MM.1S (cell line): ENCODE data around the gene GIPC1.

Experiments
- CTCF ChIP-seq: fragments of 300-600 bp; sonication (generic); IDR thresholded peaks from 2 replicates; pipeline ENCODE4 v1.5.1; 2016; ENCODE audit warnings: antibody characterized with exemption, low read length, mixed read lengths
- EZH2phosphoT487 ChIP-seq: fragments of 300-600 bp; sonication (generic); IDR thresholded peaks from 2 replicates; pipeline ENCODE4 v1.6.1; 2018; ENCODE audit warnings: antibody characterized with exemption, low read length

DNA sequence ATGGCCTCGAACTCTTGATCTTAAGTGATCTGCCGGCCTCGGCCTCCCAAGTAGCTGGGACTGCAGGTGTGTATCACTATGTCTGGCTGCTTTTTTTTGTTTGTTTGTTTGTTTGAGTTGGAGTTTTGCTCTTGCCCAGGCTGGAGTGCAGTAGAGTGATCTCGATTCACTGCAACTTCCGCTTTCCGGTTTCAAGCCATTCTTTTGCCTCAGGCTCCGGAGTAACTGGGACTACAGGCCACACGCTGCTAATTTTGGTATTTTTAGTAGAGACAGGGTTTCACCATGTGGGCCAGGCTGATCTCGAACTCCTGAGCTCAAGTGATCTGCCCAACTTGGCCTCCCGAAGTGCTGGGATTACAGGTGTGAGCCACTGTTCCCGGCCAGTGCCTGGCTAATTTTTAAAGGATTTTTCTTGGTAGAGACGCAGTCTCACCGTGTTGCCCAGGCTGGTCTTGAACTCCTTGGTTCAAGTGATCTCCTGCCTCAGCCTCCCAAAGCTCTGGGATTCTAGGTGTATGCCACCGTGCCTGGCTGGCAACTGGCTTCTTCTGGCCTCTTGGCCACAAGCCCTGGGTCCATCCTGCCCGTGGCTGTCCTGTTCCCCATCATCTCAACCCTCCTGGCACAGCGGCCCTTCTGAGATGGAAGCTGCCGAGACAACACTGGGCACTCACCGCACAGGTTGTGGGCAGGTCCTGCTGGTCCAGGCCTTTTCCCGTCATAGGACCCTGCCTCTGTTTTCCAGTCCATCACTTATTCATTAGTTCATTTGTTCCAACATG is 45.0 kb upstream of the GIPC1 start:
- TF ChIP-seq CTCF (no peak), EZH2phosphoT487 (no peak)
